Body of pancreas (tissue), 4 donors: ENCODE results near the gene DCHS2.

Source experiments
- CTCF ChIP-seq, 7 experiments: fragments of 450-650 bp in 4 of 7; fragments of 200-600 bp in 3 of 7; sonication (generic) in 3 of 7; IDR thresholded peaks; one replicate each; pipeline ENCODE4 v1.5.1; 2016 to 2019; ENCODE audit warnings: antibody characterized with exemption in 7 of 7
- POLR2A ChIP-seq, 3 donors: fragments of 450-650 bp; IDR thresholded peaks; one replicate each; pipeline ENCODE4 v1.6.1; 2016; ENCODE audit warnings: antibody characterized with exemption in 3 of 3, mild to moderate bottlenecking in 2 of 3

- no peak for TF ChIP-seq CTCF (IDR thresholded peaks at IDR 0.05)
- no peak for TF ChIP-seq POLR2A (IDR thresholded peaks at IDR 0.05)
Measured at GRCh38 chr4:154304679-154305078, 186.9 kb downstream of the DCHS2 start.
